Stimulated activated CD4-positive, alpha-beta T cell treated with anti-CD3 and anti-CD28 coated beads, Interleukin-12 subunit alpha, Interleukin-12 subunit beta, amount 100 ng/mL, for 4 hours (primary cell): Measurements from ENCODE around the gene CAB39.

Experiments used
- DNase-seq: peaks from one replicate; pipeline ENCODE4 v3.0.0-alpha.2; 2020

The CAB39 gene

DNA sequence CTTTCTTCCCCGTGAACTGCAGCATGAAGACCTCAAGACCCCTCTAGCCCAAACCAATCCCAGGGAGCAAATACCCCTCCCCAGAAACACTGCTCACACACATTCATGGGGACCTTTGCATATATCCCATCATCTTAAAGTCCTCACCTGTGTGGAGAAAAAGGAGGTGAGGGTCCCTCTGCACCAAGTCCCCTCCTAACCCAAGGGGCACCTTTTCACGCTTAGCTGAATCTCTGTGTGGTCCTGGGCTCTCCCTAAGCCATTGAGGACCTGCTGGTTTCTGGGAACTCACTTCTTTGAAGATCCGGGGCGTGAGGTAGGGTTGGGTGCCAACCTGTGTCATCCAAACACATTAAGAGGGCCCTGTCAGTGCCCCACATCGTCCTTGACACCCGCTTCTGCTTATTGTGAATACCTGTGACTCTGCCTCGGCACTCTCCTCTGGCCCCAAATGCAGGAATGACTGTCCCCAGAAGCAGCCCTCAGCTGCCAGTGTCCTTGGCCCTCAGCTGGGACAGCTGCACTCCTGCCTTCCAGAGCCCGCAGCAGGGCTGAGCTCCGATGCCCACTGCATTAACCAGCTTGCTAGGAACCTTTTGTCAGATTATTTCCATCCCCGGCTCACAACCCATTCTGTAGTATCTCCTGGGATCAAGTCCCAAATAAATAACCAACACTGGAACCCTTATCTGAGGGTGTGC is 110.8 kb downstream of the CAB39 start:
- no peak for DNase-seq

DNA sequence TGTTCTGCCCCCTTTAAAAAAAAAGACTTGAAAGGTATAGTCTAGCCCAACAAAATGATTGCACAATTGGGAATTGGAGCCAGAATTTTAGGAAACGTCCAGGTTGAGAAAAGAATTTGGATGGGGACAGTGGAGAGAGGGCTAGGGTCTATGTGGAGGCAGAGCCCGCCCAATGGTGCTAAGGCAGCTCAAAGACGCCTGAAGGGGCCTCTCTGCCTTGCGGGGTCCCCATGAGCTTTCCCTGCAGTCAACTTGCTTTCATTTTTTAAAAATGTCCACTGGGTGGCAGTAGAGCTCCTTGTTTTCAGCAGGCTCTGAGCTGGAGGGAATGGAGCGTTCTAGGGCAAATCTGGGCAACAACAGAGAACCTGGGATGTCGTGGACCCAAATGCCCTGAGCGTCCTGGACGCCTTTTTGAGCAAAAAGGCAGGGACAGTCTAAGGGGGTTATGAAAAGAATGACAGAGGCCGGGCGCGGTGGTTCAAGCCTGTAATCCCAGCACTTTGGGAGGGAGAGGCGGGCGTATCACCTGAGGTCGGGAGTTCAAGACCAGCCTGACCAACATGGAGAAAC is 111.8 kb downstream of the CAB39 start:
- DNase-seq = peak; percentile 34

GRCh38 chr2:230825354-230825753 is 112.7 kb downstream of the CAB39 start:
- DNase-seq = no peak

GRCh38 chr2:230827774-230828271 is 115.2 kb downstream of the CAB39 start:
- no peak for DNase-seq

DNA sequence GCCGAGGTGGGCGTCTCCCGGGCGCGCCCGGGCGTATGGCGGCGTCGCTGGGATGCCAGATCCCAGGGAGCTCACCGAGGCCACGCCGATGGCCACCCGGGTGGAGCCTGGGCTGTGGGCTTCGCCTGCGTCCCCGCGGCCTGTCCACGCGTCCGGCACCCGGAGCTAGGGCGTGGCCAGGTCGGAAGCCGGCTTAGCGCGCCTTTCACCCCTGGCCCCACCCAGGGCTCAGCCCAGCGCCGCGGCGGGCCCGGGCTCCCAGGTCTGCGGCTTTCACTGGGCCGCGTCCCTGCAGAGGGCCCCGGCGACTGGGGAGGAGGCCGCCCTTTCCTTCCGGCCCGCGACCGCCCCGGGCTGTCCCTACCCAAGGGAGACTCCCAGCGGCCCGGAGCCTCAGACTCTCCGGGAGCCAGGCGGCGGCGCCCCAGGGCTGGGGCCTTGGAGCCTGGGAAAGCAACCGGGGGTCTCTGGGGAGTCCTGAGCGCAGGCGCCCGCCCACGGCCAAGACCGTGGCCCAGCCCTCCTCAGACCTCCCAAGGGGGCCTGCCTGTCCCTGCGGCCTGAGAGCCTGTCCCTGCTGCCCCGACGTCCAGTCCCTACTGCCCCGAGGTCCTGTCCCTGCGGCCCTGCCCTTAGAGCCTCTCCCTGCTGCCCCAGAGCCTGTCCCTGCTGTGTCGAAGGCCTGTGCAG is 115.8 kb downstream of the CAB39 start:
- DNase-seq = no peak

- DNase-seq = no peak
Observed at GRCh38 chr2:230829293-230829692, 116.7 kb downstream of the CAB39 start.

GRCh38 chr2:230829959-230830358 is 117.3 kb downstream of the CAB39 start:
- no peak for DNase-seq

DNA sequence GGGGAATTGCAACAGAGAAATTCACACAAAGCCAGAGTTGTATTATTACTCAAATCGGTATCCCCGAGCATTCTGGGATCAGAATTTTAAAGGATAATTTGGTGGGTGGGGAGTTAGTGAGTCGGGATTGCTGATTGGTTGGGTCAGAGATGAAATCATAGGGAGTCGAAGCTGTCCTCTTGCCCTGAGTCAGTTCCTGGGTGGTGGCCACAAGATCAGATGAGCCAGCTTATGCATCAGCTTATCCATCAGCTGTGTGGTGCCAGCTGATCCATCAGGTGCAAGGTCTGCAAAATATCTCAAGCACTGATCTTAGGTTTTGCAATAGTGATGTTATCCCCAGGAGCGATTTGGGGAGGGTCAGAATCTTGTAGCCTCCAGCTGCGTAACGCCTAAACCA is 117.8 kb downstream of the CAB39 start:
- DNase-seq = no peak

DNA sequence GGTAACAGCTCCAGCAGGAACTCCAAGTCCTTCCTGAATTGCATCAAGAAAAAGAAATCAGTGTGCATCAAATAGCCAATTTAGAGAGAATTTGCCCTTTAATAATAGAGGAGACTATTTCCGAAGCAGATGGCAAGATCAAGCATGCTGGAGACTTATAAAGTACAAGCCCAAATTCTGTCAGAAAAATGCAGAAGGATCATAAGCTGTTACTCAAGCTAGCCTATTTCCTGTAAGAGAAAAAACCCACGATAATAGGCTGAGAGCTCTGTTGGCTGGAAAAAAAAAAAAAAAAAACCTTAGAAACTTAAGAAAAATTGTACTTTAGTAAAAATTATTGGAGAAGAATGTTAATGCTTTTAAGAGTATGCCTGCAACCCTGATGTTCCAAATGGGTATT is 127.7 kb downstream of the CAB39 start:
- no peak for DNase-seq

DNA sequence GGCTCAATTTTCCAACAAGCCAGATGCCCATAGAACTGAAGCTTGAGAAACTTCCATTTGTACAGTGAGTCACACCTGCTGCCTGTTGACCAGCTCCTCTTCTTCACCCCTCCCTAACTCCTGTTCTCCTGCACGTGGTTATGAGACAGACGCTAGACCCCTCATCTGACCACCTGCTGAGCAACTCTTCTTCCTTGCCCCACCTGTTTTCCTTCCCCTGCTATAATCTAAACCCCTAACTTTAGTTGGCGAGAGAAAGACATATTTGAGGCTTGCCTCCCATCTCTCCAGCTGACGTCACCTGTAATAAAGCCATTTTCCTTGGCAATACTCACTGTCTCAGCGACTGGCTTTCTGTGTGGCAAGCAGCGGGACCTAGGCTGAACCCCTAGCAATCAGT is 129.8 kb downstream of the CAB39 start:
- no peak for DNase-seq

- DNase-seq = no peak
Observed at GRCh38 chr2:230843132-230843531, 130.5 kb downstream of the CAB39 start.

- no peak for DNase-seq
Observed at GRCh38 chr2:230846360-230846759, 133.7 kb downstream of the CAB39 start.

DNA sequence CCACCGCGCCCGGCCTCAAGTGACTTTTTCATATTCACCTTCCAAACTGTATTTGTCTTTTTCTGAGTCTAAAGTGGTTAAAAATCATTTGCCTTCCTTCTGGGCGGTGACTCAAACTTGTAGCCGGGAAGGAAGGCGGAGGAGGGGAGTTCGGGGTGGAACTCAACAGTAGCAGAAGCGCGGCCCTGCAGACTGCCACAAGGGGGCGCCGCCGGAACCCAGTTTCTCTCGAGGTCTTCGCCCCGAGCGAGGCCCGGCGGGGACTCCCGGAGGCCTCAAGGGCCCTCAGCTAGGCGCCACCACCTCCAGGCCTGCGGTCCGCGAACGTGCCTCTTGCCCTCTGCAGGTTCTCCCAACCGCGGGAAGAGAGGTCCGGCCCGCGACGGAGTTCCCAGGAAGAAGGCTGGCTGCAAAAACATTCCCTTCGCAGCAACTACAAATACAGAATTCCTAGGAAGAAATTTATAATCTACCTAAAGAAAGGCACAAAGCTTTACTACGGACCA is 135.3 kb downstream of the CAB39 start:
- peak; percentile 95 for DNase-seq

DNA sequence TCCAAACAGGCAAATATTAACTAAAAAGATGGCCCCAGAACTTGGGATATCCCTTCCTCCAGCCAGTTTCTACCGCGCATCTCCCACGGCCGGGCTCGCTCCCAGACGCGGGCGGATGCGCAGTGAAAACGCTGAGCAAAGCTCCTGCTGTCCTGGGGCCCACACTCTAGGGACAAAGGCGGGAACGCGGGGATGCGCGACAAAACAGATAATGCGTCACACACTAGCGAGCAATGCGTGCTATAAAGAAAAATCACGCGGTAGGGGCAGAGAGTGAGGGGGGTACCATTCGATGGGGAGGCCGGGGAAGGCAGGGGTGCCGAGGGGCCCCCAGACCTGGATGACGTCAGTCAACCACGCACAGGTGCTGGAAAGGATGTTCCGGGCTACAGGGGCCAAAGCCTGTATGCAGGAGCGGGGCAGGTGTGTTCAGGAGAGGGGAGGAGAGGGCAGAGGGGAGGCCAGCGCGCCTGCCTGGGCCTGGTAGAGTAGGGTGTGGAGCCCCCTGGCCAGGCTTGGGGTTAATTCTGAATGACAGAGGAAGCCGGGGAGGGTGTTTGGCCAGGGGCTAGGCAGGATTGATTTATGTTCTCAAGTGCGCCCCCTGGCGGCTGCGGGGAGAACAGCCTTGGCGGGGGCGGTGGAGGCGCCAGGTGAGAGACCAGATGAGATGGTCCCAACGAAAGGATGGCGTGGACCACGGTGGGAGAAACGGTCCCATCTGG is 137.2 kb downstream of the CAB39 start:
- DNase-seq = peak; percentile 71

DNA sequence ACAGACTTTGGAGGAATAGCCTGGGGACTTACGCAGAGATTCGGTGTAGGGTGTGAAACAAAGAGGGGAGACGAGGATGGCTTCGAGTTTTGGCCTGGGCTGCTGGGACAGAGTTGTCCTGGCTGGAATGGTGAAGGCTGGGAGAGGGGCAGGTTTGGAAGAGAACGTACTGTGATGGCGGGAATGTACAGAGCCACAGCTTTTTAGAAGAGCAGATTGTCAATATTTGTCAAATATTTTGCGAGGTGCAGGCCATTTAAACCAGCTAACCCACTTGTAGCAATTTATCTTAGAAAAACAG is 137.7 kb downstream of the CAB39 start:
- DNase-seq = no peak

DNA sequence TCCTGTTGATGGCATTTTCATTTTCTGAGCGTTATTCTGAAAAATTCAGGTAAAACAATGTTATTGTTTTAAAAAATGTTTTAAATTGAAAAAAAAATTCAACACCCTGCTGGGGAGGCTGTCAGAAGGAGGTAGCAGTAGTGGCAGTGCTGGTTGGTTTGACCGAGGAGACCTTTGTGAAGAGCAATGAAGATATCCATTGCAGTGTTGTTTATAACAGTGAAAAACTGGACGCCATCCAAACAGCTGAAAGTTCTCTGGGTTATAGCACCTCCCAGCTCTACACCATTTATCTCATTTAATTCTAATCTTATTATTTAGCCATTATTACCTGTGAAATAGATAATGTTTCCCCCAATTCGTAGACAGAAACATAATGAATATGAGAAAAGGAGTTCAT is 139.5 kb downstream of the CAB39 start:
- no peak for DNase-seq

DNA sequence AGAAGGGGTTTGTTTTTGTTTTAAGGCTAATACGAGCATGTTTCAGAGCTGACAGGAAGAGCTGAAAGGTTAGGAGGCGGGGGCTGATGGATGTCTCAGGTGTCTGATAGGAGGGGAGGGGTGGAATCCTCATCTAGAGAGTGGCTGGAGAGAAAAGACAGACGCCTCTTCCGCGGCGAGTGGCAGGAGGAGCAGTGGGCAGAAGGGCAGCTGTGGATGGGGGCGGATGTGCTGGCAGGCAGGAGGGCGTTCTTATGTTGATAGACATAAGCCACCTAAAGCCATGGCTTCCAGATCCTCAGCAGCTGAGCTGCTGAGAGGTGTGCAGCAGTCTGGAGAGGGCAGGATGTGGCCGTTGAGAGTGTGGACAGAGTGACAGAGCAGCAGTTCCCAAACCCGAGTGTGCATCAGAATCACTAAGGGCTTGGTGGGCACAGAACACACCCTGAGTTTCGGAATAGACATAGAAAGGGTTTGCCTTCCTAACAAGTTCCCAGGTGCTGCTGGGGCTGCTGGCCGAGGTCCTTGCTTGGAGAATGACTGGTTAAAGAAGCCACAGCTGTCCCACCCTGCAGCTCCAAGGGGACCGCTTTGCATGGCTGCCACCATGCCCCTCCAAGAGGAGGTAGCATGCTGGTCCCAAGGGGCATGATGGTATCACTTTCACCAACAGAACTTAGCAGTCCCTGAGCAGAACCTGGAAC is 149.1 kb downstream of the CAB39 start:
- DNase-seq = no peak

- no peak for DNase-seq
Observed at GRCh38 chr2:230862292-230862691, 149.7 kb downstream of the CAB39 start.

DNA sequence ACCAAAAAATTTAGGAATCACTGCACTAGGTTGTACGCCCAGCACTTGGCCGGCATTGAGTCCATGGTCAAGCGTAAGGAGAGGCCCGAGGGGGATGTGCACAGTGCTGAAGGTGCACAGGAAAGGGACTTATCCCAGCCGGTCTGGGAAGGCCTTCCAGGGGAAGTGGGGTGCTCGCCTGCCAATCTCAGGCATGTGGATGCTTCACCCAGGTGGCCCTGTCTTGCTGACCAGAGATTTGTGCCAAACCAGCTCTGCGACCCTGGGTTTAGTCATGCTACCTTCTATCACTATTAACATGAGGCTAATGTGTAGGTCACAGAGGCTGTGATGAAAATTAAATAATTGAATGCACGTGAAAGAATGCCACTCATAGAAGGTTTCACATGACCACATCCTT is 150.4 kb downstream of the CAB39 start:
- no peak for DNase-seq

- no peak for DNase-seq
Observed at GRCh38 chr2:230863442-230864121, 150.9 kb downstream of the CAB39 start.

- no peak for DNase-seq
Observed at GRCh38 chr2:230864122-230864604, 151.5 kb downstream of the CAB39 start.
